CD14-positive monocyte (primary cell): ENCODE measurements around the gene NDUFB10. TPM values are rescaled to one million over a fixed set of nuclear protein-coding genes. Genes with fewer than 3 reads are reported as not detected.
A peak's percentile ranks its signal among the peaks of the same experiment; 100 is the strongest.

Experiments
- DNase-seq, 3 donors: peaks; one replicate each; pipeline ENCODE4 v3.0.0-alpha.2; 2011 to 2022
- H2AFZ ChIP-seq: 2 replicates; pipeline ENCODE4 v1.6.0; 2012; ENCODE audit warnings: mild to moderate bottlenecking, low read depth, low read length, inconsistent platforms; ENCODE audit not compliant: insufficient read depth, poor library complexity, severe bottlenecking
- H3K27ac ChIP-seq, 2 donors: 1 replicate in 1 of 2; 2 replicates in 1 of 2; pipeline ENCODE4 v1.5.1; 2012 to 2013; ENCODE audit warnings: low read length in 2 of 2, control low read depth in 1 of 2, inconsistent platforms in 1 of 2, low read depth in 1 of 2, mild to moderate bottlenecking in 1 of 2
- H3K27me3 ChIP-seq, 2 donors: one replicate each; pipeline versions ENCODE4 v1.6.0 to v1.6.1; 2011 to 2013; ENCODE audit warnings: low read length in 2 of 2; ENCODE audit not compliant: control insufficient read depth in 2 of 2, insufficient read depth in 2 of 2
- H3K36me3 ChIP-seq, 2 donors: replicated peaks in 1 of 2; 1 replicate in 1 of 2; 2 replicates in 1 of 2; pipeline versions ENCODE4 v1.5.1 to v1.6.1; 2012 to 2013; ENCODE audit warnings: low read length in 2 of 2, control low read depth in 1 of 2, inconsistent platforms in 1 of 2, mild to moderate bottlenecking in 1 of 2; ENCODE audit not compliant: insufficient read depth in 2 of 2, control insufficient read depth in 1 of 2
- H3K4me1 ChIP-seq, 2 donors: 1 replicate in 1 of 2; 2 replicates in 1 of 2; pipeline versions ENCODE4 v1.5.1 to v1.6.1; 2012 to 2013; ENCODE audit warnings: low read length in 2 of 2, control low read depth in 1 of 2, inconsistent platforms in 1 of 2, mild to moderate bottlenecking in 1 of 2, moderate library complexity in 1 of 2; ENCODE audit not compliant: insufficient read depth in 2 of 2, control insufficient read depth in 1 of 2
- H3K4me2 ChIP-seq: replicated peaks from 2 replicates; pipeline ENCODE3; 2012; ENCODE audit warnings: low read length, moderate library complexity, mild to moderate bottlenecking; ENCODE audit not compliant: poor library complexity, severe bottlenecking; ENCODE audit errors: extremely low read depth
- H3K4me3 ChIP-seq, 3 experiments: fragments of 200-600 bp in 1 of 3; sonication (generic) in 1 of 3; replicated peaks in 1 of 3; 1 replicate in 2 of 3; 2 replicates in 1 of 3; pipeline ENCODE4 v1.5.1; 2011 to 2013; ENCODE audit warnings: low read length in 3 of 3, mild to moderate bottlenecking in 3 of 3, control low read depth in 2 of 3, low read depth in 2 of 3, inconsistent platforms in 1 of 3, moderate library complexity in 1 of 3
- H3K79me2 ChIP-seq: 2 replicates; pipeline ENCODE4 v1.6.0; 2012; ENCODE audit warnings: mild to moderate bottlenecking, control low read depth, inconsistent platforms, low read length, moderate library complexity; ENCODE audit not compliant: insufficient read depth
- H3K9ac ChIP-seq: 2 replicates; pipeline ENCODE4 v1.6.0; 2017; ENCODE audit warnings: low read length, mild to moderate bottlenecking; ENCODE audit not compliant: insufficient read depth, poor library complexity, severe bottlenecking
- H3K9me3 ChIP-seq, 2 donors: replicated peaks in 1 of 2; 1 replicate in 1 of 2; 2 replicates in 1 of 2; pipeline versions ENCODE4 v1.5.1 to v1.6.1; 2012 to 2013; ENCODE audit warnings: low read length in 2 of 2, control low read depth in 1 of 2; ENCODE audit not compliant: control insufficient read depth in 1 of 2, insufficient read depth in 1 of 2
- H4K20me1 ChIP-seq: 2 replicates; pipeline ENCODE4 v1.6.0; 2012; ENCODE audit warnings: mild to moderate bottlenecking, low read length, control low read depth, moderate library complexity; ENCODE audit not compliant: insufficient read depth
- H3K27ac Mint-ChIP-seq, 7 donors: one replicate each; pipeline ENCODE4 v1.8.0; 2020; ENCODE audit warnings: mild to moderate bottlenecking in 7 of 7, mixed read lengths in 7 of 7, moderate library complexity in 6 of 7, inconsistent platforms in 2 of 7
- H3K27me3 Mint-ChIP-seq, 3 donors: one replicate each; pipeline ENCODE4 v1.8.0; 2021 to 2022; ENCODE audit warnings: low read depth in 3 of 3, mild to moderate bottlenecking in 3 of 3, mixed read lengths in 3 of 3, moderate library complexity in 3 of 3, inconsistent platforms in 1 of 3
- H3K36me3 Mint-ChIP-seq, 2 donors: one replicate each; pipeline ENCODE4 v1.8.0; 2020; ENCODE audit warnings: mixed read lengths in 2 of 2, inconsistent platforms in 1 of 2, mild to moderate bottlenecking in 1 of 2
- H3K4me1 Mint-ChIP-seq: one replicate; pipeline ENCODE4 v1.8.0; 2020; ENCODE audit warnings: mild to moderate bottlenecking, mixed read lengths
- H3K4me3 Mint-ChIP-seq, 2 donors: one replicate each; pipeline ENCODE4 v1.8.0; 2020; ENCODE audit warnings: mild to moderate bottlenecking in 2 of 2, mixed read lengths in 2 of 2, moderate library complexity in 1 of 2
- H3K9me3 Mint-ChIP-seq, 7 donors: one replicate each; pipeline ENCODE4 v1.8.0; 2020 to 2022; ENCODE audit warnings: mixed read lengths in 7 of 7, mild to moderate bottlenecking in 6 of 7, moderate library complexity in 6 of 7, inconsistent platforms in 2 of 7
- WGBS: methylation state at CpG from one replicate; pipeline ENCODE4 v1.1.5; 2013; ENCODE audit warnings: missing lambda C conversion rate; ENCODE audit not compliant: insufficient coverage; 5-methylcytosine and 5-hydroxymethylcytosine counted together
- intact Hi-C, 2 donors: fragments of 100-400 bp; cut with micrococcal nuclease; formaldehyde crosslinking; loops; one replicate each; pipeline versions ENCODE4 v1.15.0 to v1.15.1; 2023
- polyA plus RNA-seq, 3 donors: library from polyadenylated mRNA; depleted of rRNA in 1 of 3; unstranded in 2 of 3; stranded (reverse) in 1 of 3; fragments of 300-500 nt in 2 of 3; fragments of >200 nt in 1 of 3; fragmentation: Illumina TruSeq in 2 of 3; gene quantifications; 1 replicate in 2 of 3; 2 replicates in 1 of 3; pipeline ENCODE4 v1.2.3, GENCODE V29; 2012 to 2021
- TF ChIP-seq, protein P1 (sequence below): fragments of 200-600 bp; IDR thresholded peaks from one replicate; pipeline ENCODE4 v1.8.0; 2022; ENCODE audit warnings: antibody characterized with exemption, mild to moderate bottlenecking

Gene NDUFB10
- polyA plus RNA-seq, 3 donors, result 121 to 215 (median 186) TPM

DNA sequence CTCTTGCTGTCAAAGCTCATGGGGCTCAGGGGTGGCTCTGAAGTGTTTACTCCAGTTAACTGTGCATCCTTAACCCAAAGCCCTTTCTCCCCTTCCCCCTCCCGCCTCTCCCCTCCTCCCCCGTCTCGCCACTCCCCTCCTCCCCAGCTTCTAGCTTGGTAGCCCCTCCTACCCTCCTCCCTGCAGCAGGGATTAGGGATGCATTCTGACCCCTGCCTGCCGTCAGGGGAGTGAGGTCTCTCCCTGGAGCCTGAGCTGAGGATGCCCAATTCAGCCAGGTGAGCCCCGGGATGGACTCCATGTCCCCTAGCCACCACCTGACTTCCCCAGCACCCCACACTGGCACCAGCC is 42.7 kb upstream of the NDUFB10 start:
- intact Hi-C loops, result no loop called here
- TF ChIP-seq, protein P1, sequence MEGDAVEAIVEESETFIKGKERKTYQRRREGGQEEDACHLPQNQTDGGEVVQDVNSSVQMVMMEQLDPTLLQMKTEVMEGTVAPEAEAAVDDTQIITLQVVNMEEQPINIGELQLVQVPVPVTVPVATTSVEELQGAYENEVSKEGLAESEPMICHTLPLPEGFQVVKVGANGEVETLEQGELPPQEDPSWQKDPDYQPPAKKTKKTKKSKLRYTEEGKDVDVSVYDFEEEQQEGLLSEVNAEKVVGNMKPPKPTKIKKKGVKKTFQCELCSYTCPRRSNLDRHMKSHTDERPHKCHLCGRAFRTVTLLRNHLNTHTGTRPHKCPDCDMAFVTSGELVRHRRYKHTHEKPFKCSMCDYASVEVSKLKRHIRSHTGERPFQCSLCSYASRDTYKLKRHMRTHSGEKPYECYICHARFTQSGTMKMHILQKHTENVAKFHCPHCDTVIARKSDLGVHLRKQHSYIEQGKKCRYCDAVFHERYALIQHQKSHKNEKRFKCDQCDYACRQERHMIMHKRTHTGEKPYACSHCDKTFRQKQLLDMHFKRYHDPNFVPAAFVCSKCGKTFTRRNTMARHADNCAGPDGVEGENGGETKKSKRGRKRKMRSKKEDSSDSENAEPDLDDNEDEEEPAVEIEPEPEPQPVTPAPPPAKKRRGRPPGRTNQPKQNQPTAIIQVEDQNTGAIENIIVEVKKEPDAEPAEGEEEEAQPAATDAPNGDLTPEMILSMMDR, result no peak
- Histone ChIP-seq H3K9me3 (peaks cover 0 to 11% of the 10 kb centered on the region in 2 donors), H3K4me3 (no peak overlapping the region), H3K4me2 (no peak overlapping the region), H3K9ac (no peak overlapping the region), H3K27me3 (peaks cover 18 to 66% of the 10 kb centered on the region in 2 donors), H2AFZ (no peak overlapping the region), H3K4me1 (no peaks in the 10 kb centered on the region), H3K36me3 (no peaks in the 10 kb centered on the region), H4K20me1 (no peaks in the 10 kb centered on the region), H3K79me2 (no peaks in the 10 kb centered on the region), H3K27ac (no peak overlapping the region)
- Mint-ChIP-seq H3K9me3 (peaks cover 0 to 11% (median 0%) of the 10 kb centered on the region in 7 donors), H3K4me3 (peak overlapping the region in 1 of 2 donors; percentile 73), H3K27me3 (peaks cover 59 to 81% (median 76%) of the 10 kb centered on the region in 3 donors), H3K36me3 (no peaks in the 10 kb centered on the region), H3K4me1 (peaks cover 6% of the 10 kb centered on the region), H3K27ac (peak overlapping the region in 1 of 7 donors; percentile 63)
- no peak for DNase-seq
- 9% methylated on average over 2 of the region's 5 CpGs for WGBS

DNA sequence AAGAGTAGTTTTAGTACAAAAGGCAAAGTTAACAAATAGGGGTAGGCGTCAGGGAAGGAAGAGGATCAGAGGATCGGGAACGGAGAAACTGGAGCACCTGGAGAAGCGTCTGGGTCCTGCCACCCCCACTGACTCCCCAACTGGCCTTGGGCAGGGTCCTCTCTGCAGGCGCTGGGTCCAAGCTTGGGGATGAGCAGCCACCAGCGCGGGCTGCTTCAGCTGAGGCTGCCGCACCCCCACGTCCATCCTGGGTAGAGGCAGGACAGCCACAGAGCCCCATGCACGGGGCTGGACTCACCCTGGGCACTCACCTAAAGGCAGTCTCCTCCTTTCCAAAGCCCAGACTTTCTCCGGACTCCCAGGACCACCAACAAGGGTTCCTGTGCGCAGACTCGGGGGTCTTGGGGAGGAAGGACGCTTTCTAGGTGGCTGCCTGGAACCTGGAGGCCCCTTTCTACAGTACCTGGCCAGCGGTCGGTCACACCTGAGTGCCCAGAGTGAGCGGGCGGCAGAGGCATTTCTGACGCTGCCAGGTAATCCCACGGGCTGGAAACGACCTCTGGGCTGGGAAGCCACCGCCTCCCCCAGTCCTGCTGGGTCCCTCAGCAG is 42.2 kb upstream of the NDUFB10 start:
- Histone ChIP-seq H3K27me3 (peaks cover 18 to 70% of the 10 kb centered on the region in 2 donors), H3K9ac (no peak overlapping the region), H2AFZ (no peak overlapping the region), H3K36me3 (no peaks in the 10 kb centered on the region), H3K4me3 (no peak overlapping the region), H3K9me3 (peaks cover 0 to 11% of the 10 kb centered on the region in 2 donors), H4K20me1 (no peaks in the 10 kb centered on the region), H3K27ac (no peak overlapping the region), H3K79me2 (no peaks in the 10 kb centered on the region), H3K4me1 (no peaks in the 10 kb centered on the region), H3K4me2 (no peak overlapping the region)
- 5% methylated on average over 19 of the region's 22 CpGs for WGBS
- Mint-ChIP-seq H3K4me1 (peaks cover 6% of the 10 kb centered on the region), H3K36me3 (no peaks in the 10 kb centered on the region), H3K27me3 (peaks cover 64 to 86% (median 81%) of the 10 kb centered on the region in 3 donors), H3K27ac (peak overlapping the region in 1 of 7 donors; percentile 63), H3K9me3 (peaks cover 0 to 14% (median 3%) of the 10 kb centered on the region in 7 donors), H3K4me3 (peak overlapping the region in 1 of 2 donors; percentile 73)
- no peak for DNase-seq
- TF ChIP-seq, protein P1, result no peak
- intact Hi-C loops, result no loop called here
